Endothelial cell of umbilical vein (primary cell): Measurements from ENCODE around the gene DDX24. TPM values are rescaled to one million over a fixed set of nuclear protein-coding genes. Genes with fewer than 3 reads are reported as not detected.

ENCODE experiments used
- BruUV-seq: library from RNA; stranded (reverse); fragments of 400-500 nt; replicated peaks from 2 replicates; lab custom pipeline; 2021; lab: Mats Ljungman, UMichigan
- CTCF ChIA-PET: fragments of 300-600, 350-600 bp; sonication (Branson Sonifier 250); formaldehyde crosslinking; loops from one replicate; lab custom pipeline; 2021; ENCODE audit warnings: antibody characterized with exemption, inconsistent platforms; lab: Charles Lee
- POLR2A ChIA-PET: fragments of 300-600, 350-600 bp; sonication (Branson Sonifier 250); formaldehyde crosslinking; loops from one replicate; lab custom pipeline; 2021; ENCODE audit warnings: antibody characterized with exemption, inconsistent platforms; lab: Charles Lee
- DNase-seq: peaks from one replicate; pipeline ENCODE4 v3.0.0-alpha.2; 2011; ENCODE audit warnings: low read depth, low spot score
- FAIRE-seq: peaks from 2 replicates; lab custom pipeline; 2011; peaks lifted over from hg19 to GRCh38; lab: Jason Lieb, UNC
- H2AFZ ChIP-seq: 2 replicates; pipeline ENCODE4 v1.6.0; 2012; ENCODE audit warnings: low read depth, low read length, control low read depth, inconsistent platforms
- H3K27ac ChIP-seq: 2 replicates; pipeline ENCODE4 v1.5.1; 2011; ENCODE audit warnings: low read depth, mild to moderate bottlenecking, control low read depth, low read length, moderate library complexity; ENCODE audit not compliant: insufficient read depth
- H3K27me3 ChIP-seq, 2 experiments: 2 replicates each; pipeline versions ENCODE4 v1.6.0 to v1.6.1; 2011; ENCODE audit warnings: low read length in 2 of 2, mixed read lengths in 1 of 2; ENCODE audit not compliant: control insufficient read depth in 2 of 2, insufficient read depth in 2 of 2
- H3K36me3 ChIP-seq, 2 experiments: 2 replicates in 1 of 2; 3 replicates in 1 of 2; pipeline ENCODE4 v1.5.1; 2011; ENCODE audit warnings: low read length in 2 of 2, mild to moderate bottlenecking in 1 of 2, moderate library complexity in 1 of 2; ENCODE audit not compliant: control insufficient read depth in 2 of 2, insufficient read depth in 2 of 2; ENCODE audit errors: extremely low read depth in 1 of 2
- H3K4me1 ChIP-seq: 3 replicates; pipeline ENCODE4 v1.5.1; 2011; ENCODE audit warnings: mild to moderate bottlenecking, low read length; ENCODE audit not compliant: control insufficient read depth, insufficient read depth; ENCODE audit errors: extremely low read depth
- H3K4me2 ChIP-seq: 2 replicates; pipeline ENCODE4 v1.6.1; 2011; ENCODE audit warnings: low read length, control low read depth, mixed read lengths; ENCODE audit not compliant: insufficient read depth
- H3K4me3 ChIP-seq, 3 experiments: fragments of 200-600 bp in 1 of 3; sonication (generic), shearing (Covaris generic) in 1 of 3; replicated peaks in 1 of 3; 2 replicates each; pipeline ENCODE4 v1.5.1; 2011 to 2016; ENCODE audit warnings: control low read depth in 3 of 3, low read length in 3 of 3, mild to moderate bottlenecking in 2 of 3, inconsistent platforms in 1 of 3, low read depth in 1 of 3, moderate library complexity in 1 of 3; ENCODE audit not compliant: insufficient read depth in 1 of 3
- H3K79me2 ChIP-seq: 2 replicates; pipeline ENCODE4 v1.6.0; 2012; ENCODE audit warnings: low read length, inconsistent platforms; ENCODE audit not compliant: control insufficient read depth, insufficient read depth
- H3K9ac ChIP-seq: replicated peaks from 2 replicates; pipeline ENCODE3; 2011; ENCODE audit warnings: low read length, control low read depth; ENCODE audit not compliant: insufficient read depth; ENCODE audit errors: extremely low read depth
- H3K9me1 ChIP-seq: replicated peaks from 3 replicates; pipeline ENCODE4 v1.6.0; 2011; ENCODE audit warnings: mild to moderate bottlenecking, low read length; ENCODE audit not compliant: control insufficient read depth, insufficient read depth; ENCODE audit errors: extremely low read depth
- H3K9me3 ChIP-seq: replicated peaks from 2 replicates; pipeline ENCODE4 v1.5.1; 2012; ENCODE audit warnings: low read length, inconsistent platforms; ENCODE audit not compliant: control insufficient read depth, insufficient read depth
- H4K20me1 ChIP-seq: replicated peaks from 2 replicates; pipeline ENCODE3; 2011; ENCODE audit warnings: mild to moderate bottlenecking, low read length; ENCODE audit not compliant: control insufficient read depth, insufficient read depth; ENCODE audit errors: extremely low read depth
- EZH2 ChIP-seq: IDR thresholded peaks from 2 replicates; pipeline ENCODE4 v1.6.1; 2012; ENCODE audit warnings: borderline replicate concordance, low read depth, mild to moderate bottlenecking, moderate library complexity, low read length, inconsistent platforms; ENCODE audit not compliant: severe bottlenecking
- FOS ChIP-seq: IDR thresholded peaks from 2 replicates; pipeline ENCODE4 v1.6.1; 2011; ENCODE audit warnings: mild to moderate bottlenecking, low read length, moderate library complexity, borderline replicate concordance; ENCODE audit not compliant: insufficient read depth
- GATA2 ChIP-seq: IDR thresholded peaks from 2 replicates; pipeline ENCODE4 v1.7.0; 2011; ENCODE audit warnings: low read depth, mild to moderate bottlenecking, moderate library complexity, mixed read lengths, low read length; ENCODE audit not compliant: insufficient read length, insufficient read depth
- JUN ChIP-seq: IDR thresholded peaks from 2 replicates; pipeline ENCODE4 v1.6.1; 2011; ENCODE audit warnings: borderline replicate concordance, low read depth; ENCODE audit not compliant: insufficient read length, insufficient read depth
- MYC ChIP-seq: IDR thresholded peaks from one replicate; pipeline ENCODE4 v1.6.1; 2011; ENCODE audit warnings: mild to moderate bottlenecking, low read depth, low read length
- POLR2A ChIP-seq: IDR thresholded peaks from 2 replicates; pipeline ENCODE4 v1.6.1; 2012; ENCODE audit warnings: low read depth, mild to moderate bottlenecking, control low read depth, low read length
- POLR2AphosphoS5 ChIP-seq: IDR thresholded peaks from 2 replicates; pipeline ENCODE4 v1.6.1; 2012; ENCODE audit warnings: low read depth, mild to moderate bottlenecking, control low read depth, low read length, moderate library complexity; ENCODE audit not compliant: insufficient read depth
- dilution Hi-C: fragments of 300-500 bp; cut with MboI; formaldehyde crosslinking; loops from one replicate; pipeline ENCODE4 v1.15.0; 2019; ENCODE audit warnings: low sequenced_read_pairs; ENCODE audit not compliant: extremely low pct_ligation_motif_present
- intact Hi-C: fragments of 100-400 bp; cut with micrococcal nuclease; formaldehyde crosslinking; loops from one replicate; pipeline ENCODE4 v1.10.0; 2022
- polyA plus RNA-seq, 4 experiments: library from polyadenylated mRNA; depleted of rRNA in 3 of 4; stranded (reverse) in 3 of 4; unstranded in 1 of 4; fragments of >200 nt; gene quantifications; 2 replicates each; pipeline versions ENCODE4 v1.2.1 to v1.2.3, GENCODE V29; 2011 to 2012; ENCODE audit warnings: missing spikeins in 1 of 4
- total RNA-seq: library from RNA; stranded (reverse); gene quantifications from 2 replicates; pipeline ENCODE4 v1.2.3, GENCODE V29; 2021
- TF ChIP-seq, protein P1 (sequence below): IDR thresholded peaks from 2 replicates; pipeline ENCODE4 v1.6.1; 2011; ENCODE audit not compliant: insufficient read depth, insufficient read length
- TF ChIP-seq, protein P2 (sequence below), 2 donors: IDR thresholded peaks; 1 replicate in 1 of 2; 2 replicates in 1 of 2; pipeline ENCODE4 v1.5.1; 2011; ENCODE audit warnings: low read length in 2 of 2, mild to moderate bottlenecking in 2 of 2, moderate library complexity in 2 of 2, control low read depth in 1 of 2, inconsistent platforms in 1 of 2, low read depth in 1 of 2; ENCODE audit not compliant: insufficient read depth in 1 of 2; ENCODE audit errors: extremely low read depth in 1 of 2

The DDX24 gene
- total and polyA plus RNA-seq, 2 donors (not counting 3 experiments of a cell fraction or from before 2014, with no cell fraction given): 88.3 to 141 TPM

DNA sequence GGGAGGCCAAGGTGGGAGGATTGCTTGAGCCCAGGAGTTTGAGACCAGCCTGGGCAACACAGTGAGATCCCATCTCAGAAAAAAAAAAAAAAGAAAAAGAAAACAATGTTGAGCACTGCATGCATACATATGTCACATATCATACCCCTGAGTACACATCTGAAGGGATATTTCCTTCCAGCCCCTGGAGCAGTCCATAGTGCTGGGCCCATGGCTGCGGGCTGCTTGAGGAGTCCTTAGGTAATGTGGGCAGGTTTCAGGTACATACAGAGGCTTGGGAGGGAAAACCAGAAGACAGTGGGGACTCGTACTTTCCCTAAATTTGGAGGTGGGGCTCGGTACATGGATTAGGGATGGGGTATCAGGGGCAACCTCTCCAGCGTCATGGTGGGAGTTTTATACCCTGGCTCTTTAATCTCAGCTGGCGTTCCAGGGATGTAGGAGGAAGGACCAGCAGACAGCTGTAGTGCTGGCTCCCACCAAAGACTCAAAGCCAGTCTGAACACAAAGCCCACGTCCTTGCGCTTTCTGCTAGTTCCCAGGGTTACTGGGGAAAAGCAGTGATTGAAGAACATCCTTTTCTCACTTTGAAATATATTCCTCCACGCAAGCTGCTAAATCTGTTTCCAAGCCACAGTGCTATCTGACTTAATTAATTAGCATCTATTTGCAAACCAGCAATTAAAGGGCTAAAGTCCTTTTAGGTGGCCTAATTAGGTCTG lies 49.7 kb downstream of the DDX24 start:
- no peaks in the 10 kb centered on the region for H3K9me1 ChIP-seq
- H3K4me1 ChIP-seq: peaks cover 10% of the 10 kb centered on the region
- no peaks in the 10 kb centered on the region for H3K79me2 ChIP-seq
- FAIRE-seq: no peak
- no peak for TF ChIP-seq EZH2
- TF ChIP-seq JUN: no peak
- dilution Hi-C loops (no loop called here), intact Hi-C loops (no loop called here)
- H3K36me3 ChIP-seq: no peaks in the 10 kb centered on the region
- no peak overlapping the region for H3K4me3 ChIP-seq
- H3K27me3 ChIP-seq: no peaks in the 10 kb centered on the region
- ChIA-PET CTCF (interaction anchor here (1.3 to 10.5 kb wide), 2 partner anchors 101 to 106 kb away, joined by 5 to 347 read pairs; no protein-coding TSS in a partner anchor), POLR2A (no interaction called here)
- H3K9me3 ChIP-seq: no peaks in the 10 kb centered on the region
- no peak for DNase-seq
- no peaks in the 10 kb centered on the region for H4K20me1 ChIP-seq
- no peak overlapping the region for H3K27ac ChIP-seq
- no TSS peak for BruUV-seq
- no peak overlapping the region for H3K4me2 ChIP-seq
- H2AFZ ChIP-seq: no peak overlapping the region
- H3K9ac ChIP-seq: no peak overlapping the region

DNA sequence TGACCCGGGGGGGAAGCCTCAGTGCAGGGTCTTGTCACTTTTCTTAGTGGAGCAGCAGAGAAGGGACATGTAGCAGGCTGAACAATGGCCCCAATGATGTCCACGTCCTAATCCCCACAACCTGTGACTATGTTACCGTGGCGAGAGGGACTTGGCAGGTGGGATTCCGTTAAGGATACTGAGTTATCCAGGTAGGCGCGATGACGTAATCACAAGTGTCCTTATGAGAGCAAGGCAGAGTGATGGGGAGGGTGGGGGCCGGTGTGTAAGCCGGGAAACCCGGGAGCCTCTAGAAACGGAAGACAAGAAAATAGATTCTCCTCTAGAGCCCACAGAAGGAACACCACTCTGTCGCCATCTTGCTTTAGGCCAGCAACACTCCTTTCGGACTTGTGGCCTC lies 50.4 kb downstream of the DDX24 start:
- DNase-seq (no peak), FAIRE-seq (no peak)
- dilution Hi-C loops (no loop called here), intact Hi-C loops (no loop called here)
- Histone ChIP-seq H3K79me2 (no peaks in the 10 kb centered on the region), H3K27me3 (no peaks in the 10 kb centered on the region), H3K27ac (no peak overlapping the region), H3K36me3 (no peaks in the 10 kb centered on the region), H3K4me1 (peaks cover 10% of the 10 kb centered on the region), H4K20me1 (no peaks in the 10 kb centered on the region), H2AFZ (no peak overlapping the region), H3K4me2 (no peak overlapping the region), H3K9me3 (no peaks in the 10 kb centered on the region), H3K9ac (no peak overlapping the region), H3K9me1 (no peaks in the 10 kb centered on the region), H3K4me3 (no peak overlapping the region)
- TF ChIP-seq POLR2A (no peak), EZH2 (no peak), MYC (no peak), POLR2AphosphoS5 (no peak), JUN (no peak), GATA2 (no peak), FOS (no peak)
- TF ChIP-seq, protein P1, sequence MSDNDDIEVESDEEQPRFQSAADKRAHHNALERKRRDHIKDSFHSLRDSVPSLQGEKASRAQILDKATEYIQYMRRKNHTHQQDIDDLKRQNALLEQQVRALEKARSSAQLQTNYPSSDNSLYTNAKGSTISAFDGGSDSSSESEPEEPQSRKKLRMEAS: no peak
- TF ChIP-seq, protein P2, sequence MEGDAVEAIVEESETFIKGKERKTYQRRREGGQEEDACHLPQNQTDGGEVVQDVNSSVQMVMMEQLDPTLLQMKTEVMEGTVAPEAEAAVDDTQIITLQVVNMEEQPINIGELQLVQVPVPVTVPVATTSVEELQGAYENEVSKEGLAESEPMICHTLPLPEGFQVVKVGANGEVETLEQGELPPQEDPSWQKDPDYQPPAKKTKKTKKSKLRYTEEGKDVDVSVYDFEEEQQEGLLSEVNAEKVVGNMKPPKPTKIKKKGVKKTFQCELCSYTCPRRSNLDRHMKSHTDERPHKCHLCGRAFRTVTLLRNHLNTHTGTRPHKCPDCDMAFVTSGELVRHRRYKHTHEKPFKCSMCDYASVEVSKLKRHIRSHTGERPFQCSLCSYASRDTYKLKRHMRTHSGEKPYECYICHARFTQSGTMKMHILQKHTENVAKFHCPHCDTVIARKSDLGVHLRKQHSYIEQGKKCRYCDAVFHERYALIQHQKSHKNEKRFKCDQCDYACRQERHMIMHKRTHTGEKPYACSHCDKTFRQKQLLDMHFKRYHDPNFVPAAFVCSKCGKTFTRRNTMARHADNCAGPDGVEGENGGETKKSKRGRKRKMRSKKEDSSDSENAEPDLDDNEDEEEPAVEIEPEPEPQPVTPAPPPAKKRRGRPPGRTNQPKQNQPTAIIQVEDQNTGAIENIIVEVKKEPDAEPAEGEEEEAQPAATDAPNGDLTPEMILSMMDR (IDR thresholded peaks at IDR 0.05; ENCODE audit: extremely low read depth in 1 of 2, insufficient read depth in 1 of 2, low read depth in 1 of 2, low read length in 2 of 2): no peak
- ChIA-PET CTCF (interaction anchor here (0.7 to 1.3 kb wide), 2 partner anchors 106 to 1492 kb away, joined by 3 to 5 read pairs; no protein-coding TSS in a partner anchor), POLR2A (no interaction called here)
- BruUV-seq: no TSS peak
